Activated naive CD4-positive, alpha-beta T cell treated with anti-CD3 and anti-CD28 coated beads, Interleukin-2, amount 50 U/mL, for 24 hours (primary cell): ENCODE measurements around the gene TUBB.
"Not testable (repeated sequence)": the region's sequence is repeated elsewhere in the genome, so short reads cannot be mapped to it uniquely, and the experiment has no call there.

ENCODE experiments used
- H3K27ac Mint-ChIP-seq: one replicate; pipeline ENCODE4 v1.8.0; 2021; ENCODE audit warnings: mild to moderate bottlenecking, mixed read lengths
- H3K27me3 Mint-ChIP-seq: one replicate; pipeline ENCODE4 v1.8.0; 2021; ENCODE audit warnings: mixed read lengths
- H3K36me3 Mint-ChIP-seq: one replicate; pipeline ENCODE4 v1.8.0; 2021; ENCODE audit warnings: mixed read lengths
- H3K4me1 Mint-ChIP-seq: one replicate; pipeline ENCODE4 v1.8.0; 2021; ENCODE audit warnings: mixed read lengths
- H3K4me3 Mint-ChIP-seq: one replicate; pipeline ENCODE4 v1.8.0; 2021; ENCODE audit warnings: mild to moderate bottlenecking, mixed read lengths
- H3K9me3 Mint-ChIP-seq: one replicate; pipeline ENCODE4 v1.8.0; 2021; ENCODE audit warnings: mixed read lengths

Gene TUBB

DNA sequence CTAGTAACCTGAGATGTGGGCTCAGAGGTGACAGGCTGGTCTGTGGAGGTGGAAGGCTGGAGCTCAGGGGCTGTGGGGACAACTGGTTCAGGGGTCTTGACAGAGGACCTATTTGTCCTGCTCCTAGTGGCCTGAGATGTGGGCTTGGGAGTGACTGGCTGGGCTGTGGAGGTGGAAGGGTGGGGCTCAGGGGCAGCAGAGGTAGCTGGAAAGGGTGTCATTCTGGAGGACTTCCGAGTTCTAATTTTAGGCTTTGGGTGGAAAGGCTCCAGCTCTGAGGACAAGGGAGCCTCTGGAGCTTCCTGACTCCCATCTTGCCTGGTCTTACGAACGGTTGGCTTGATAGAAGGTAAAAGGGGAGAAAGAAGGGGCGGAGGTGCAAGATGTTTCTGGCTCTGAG, 14.5 kb upstream of the TUBB start:
- no peaks in the 10 kb centered on the region for H3K9me3 Mint-ChIP-seq
- no peak overlapping the region for H3K4me3 Mint-ChIP-seq
- H3K4me1 Mint-ChIP-seq: peaks cover 8% of the 10 kb centered on the region
- no peak overlapping the region for H3K27ac Mint-ChIP-seq
- H3K27me3 Mint-ChIP-seq: no peaks in the 10 kb centered on the region
- H3K36me3 Mint-ChIP-seq: peaks cover 13% of the 10 kb centered on the region

- no peak overlapping the region for H3K4me3 Mint-ChIP-seq
- peaks cover 17% of the 10 kb centered on the region for H3K36me3 Mint-ChIP-seq
- peaks cover 14% of the 10 kb centered on the region for H3K4me1 Mint-ChIP-seq
- no peak overlapping the region for H3K27ac Mint-ChIP-seq
- H3K27me3 Mint-ChIP-seq: no peaks in the 10 kb centered on the region
- no peaks in the 10 kb centered on the region for H3K9me3 Mint-ChIP-seq
Observed at GRCh38 chr6:30707281-30707850, 12.8 kb upstream of the TUBB start.

DNA sequence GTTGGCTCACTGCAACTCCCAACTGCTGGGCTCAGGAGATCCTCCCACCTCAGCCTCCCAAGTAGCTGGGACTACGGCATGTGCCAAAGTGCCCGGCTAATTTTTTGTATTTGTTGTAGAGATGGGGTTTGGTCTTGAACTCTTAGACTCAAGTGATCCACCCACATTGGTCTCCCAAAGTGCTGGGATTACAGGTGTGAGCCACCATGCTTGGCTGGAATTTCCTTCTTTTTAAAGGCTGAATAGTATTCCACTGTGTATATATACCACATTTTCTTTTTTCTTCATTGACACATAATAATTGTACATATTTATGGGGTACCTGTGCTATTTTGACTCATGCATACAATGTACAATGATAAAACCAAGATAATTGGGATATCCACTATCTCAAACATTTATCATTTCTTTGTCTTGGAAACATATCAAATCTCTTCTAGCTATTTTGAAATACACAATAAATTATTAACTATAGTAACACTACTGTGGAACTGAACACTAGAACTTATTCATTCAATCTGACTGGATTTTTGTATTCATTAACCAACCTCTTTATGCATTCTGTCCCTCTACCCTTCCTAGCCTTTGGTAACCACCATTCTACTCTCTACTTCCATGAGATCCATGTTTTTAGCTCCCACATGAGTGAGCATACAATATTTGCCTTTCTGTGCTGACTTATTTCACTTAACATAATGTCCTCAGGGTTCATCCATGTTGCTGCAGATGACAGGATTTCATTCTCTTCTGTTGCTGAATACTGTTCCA, 10.9 kb upstream of the TUBB start:
- H3K4me3 Mint-ChIP-seq: no peak overlapping the region
- H3K4me1 Mint-ChIP-seq: peaks cover 22% of the 10 kb centered on the region
- H3K27ac Mint-ChIP-seq: no peak overlapping the region
- H3K27me3 Mint-ChIP-seq: no peaks in the 10 kb centered on the region
- no peaks in the 10 kb centered on the region for H3K9me3 Mint-ChIP-seq
- peaks cover 24% of the 10 kb centered on the region for H3K36me3 Mint-ChIP-seq

GRCh38 chr6:30711758-30712380, 8.3 kb upstream of the TUBB start:
- H3K36me3 Mint-ChIP-seq: peaks cover 28% of the 10 kb centered on the region
- H3K4me1 Mint-ChIP-seq: peaks cover 42% of the 10 kb centered on the region
- no peaks in the 10 kb centered on the region for H3K27me3 Mint-ChIP-seq
- H3K27ac Mint-ChIP-seq: no peak overlapping the region
- no peaks in the 10 kb centered on the region for H3K9me3 Mint-ChIP-seq
- no peak overlapping the region for H3K4me3 Mint-ChIP-seq

GRCh38 chr6:30712441-30712945, 7.7 kb upstream of the TUBB start:
- Mint-ChIP-seq H3K27ac (no peak overlapping the region), H3K36me3 (peaks cover 28% of the 10 kb centered on the region), H3K4me1 (peaks cover 48% of the 10 kb centered on the region), H3K9me3 (no peaks in the 10 kb centered on the region), H3K4me3 (no peak overlapping the region), H3K27me3 (no peaks in the 10 kb centered on the region)

GRCh38 chr6:30714263-30714662, 5.9 kb upstream of the TUBB start:
- Mint-ChIP-seq H3K4me3 (no peak overlapping the region), H3K27me3 (no peaks in the 10 kb centered on the region), H3K36me3 (peaks cover 20% of the 10 kb centered on the region), H3K9me3 (no peaks in the 10 kb centered on the region), H3K27ac (no peak overlapping the region), H3K4me1 (peaks cover 50% of the 10 kb centered on the region)

DNA sequence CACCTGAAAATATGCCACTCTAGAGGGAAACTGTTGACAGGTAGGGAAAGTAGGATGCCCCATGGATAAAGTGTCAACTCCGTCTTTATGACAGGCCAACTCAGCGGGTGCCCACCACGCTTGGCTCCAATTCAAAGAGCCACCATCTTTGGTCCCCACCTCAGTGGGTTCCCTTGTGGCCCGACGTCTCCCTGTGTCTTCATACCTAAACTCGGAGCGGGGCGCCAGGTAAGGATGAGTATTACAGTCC, 3.3 kb upstream of the TUBB start:
- H3K27me3 Mint-ChIP-seq: no peaks in the 10 kb centered on the region

GRCh38 chr6:30717129-30717844, 2.9 kb upstream of the TUBB start, which contains the start of gene MDC1:
TSS of gene MDC1 (minus strand) at chr6:30717281. CDS start at chr6:30715175, 2,106 bp downstream.
- peak within 1 kb of the TSS; percentile 98 for H3K4me3 Mint-ChIP-seq
- H3K36me3 Mint-ChIP-seq: peaks cover 21% of the 10 kb centered on the region
- H3K27ac Mint-ChIP-seq: peak within 1 kb of the TSS; percentile 99
- no peaks in the 10 kb centered on the region for H3K27me3 Mint-ChIP-seq
- H3K9me3 Mint-ChIP-seq: no peaks in the 10 kb centered on the region
- H3K4me1 Mint-ChIP-seq: peaks cover 50% of the 10 kb centered on the region

More for the DNA sequence above, 3.3 kb upstream of the TUBB start:
- peak overlapping the region; percentile 99 for H3K27ac Mint-ChIP-seq
- peaks cover 22% of the 10 kb centered on the region for H3K36me3 Mint-ChIP-seq
- peaks cover 55% of the 10 kb centered on the region for H3K4me1 Mint-ChIP-seq
- H3K4me3 Mint-ChIP-seq: peak overlapping the region; percentile 98
- H3K9me3 Mint-ChIP-seq: no peaks in the 10 kb centered on the region

DNA sequence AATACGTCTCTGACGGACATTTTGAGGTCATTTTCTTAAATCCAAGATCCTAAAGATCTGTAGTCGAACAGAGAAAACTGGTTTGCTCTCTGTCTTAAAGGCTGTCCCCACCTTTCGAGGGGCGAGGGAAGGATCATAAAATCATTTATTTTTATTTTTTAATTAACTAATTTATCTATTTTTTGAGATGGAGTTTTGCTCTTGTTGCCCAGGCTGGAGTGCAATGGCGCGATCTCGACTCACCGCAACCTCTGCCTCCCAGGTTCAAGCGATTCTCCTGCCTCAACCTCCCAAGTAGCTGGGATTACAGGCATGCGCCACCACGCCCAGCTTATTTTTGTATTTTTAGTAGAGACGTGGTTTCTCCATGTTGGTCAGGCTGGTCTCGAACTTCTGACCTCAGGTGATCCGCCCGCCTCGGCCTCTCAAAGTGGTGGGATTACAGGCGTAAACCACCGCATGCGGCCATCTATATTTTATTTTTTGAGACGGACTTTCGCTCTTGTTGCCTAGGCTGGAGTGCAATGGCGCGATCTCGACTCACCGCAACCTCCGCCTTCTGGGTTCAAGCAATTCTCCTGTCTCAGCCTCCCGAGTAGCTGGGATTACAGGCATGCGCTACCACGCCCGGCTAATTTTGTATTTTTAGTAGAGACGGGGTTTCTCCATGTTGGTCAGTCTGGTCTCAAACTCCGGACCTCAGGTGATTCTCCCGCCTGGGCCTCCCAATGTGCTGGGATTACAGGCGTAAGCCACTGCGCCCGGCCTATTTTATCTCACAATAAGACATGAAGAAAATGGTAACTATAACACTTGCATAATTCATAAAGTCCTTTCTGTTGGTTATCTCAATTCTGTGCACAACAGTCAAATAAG, 2.1 kb upstream of the TUBB start:
- H3K4me3 Mint-ChIP-seq: peak overlapping the region; percentile 98
- peak overlapping the region; percentile 99 for H3K27ac Mint-ChIP-seq
- peaks cover 49% of the 10 kb centered on the region for H3K4me1 Mint-ChIP-seq
- not testable (repeated sequence) for H3K9me3 Mint-ChIP-seq, H3K27me3 Mint-ChIP-seq
- H3K36me3 Mint-ChIP-seq: peaks cover 19% of the 10 kb centered on the region

- Mint-ChIP-seq H3K27me3 (no peaks in the 10 kb centered on the region), H3K4me1 (peaks cover 60% of the 10 kb centered on the region), H3K36me3 (peaks cover 23% of the 10 kb centered on the region), H3K9me3 (no peaks in the 10 kb centered on the region), H3K27ac (peak overlapping the region; percentile 93), H3K4me3 (peak overlapping the region; percentile 98)
Observed at GRCh38 chr6:30719356-30719755, 796 bp upstream of the TUBB start.

DNA sequence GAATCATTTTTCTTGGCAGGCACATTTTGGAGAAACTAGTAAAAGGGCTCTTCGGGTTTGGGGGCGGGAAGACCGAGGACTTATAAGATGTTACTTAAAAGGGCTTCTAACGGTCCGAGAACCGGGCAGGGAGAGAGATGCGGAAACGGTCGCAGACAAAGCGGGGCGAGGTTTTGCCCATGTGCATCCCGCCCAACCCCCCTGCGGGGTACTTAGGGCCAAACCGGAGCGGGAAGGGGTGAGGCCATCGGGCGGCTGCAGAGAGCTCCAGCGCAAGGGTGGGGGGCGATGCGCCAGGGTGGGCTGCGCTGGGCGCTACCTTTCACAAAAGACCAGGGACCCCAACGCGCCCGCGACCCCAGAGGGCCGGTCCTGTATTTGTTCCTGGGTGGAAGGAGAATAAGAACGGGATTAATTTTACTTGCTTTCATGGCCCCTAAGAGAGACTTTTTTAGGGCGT, 616 bp downstream of the TUBB start:
- Mint-ChIP-seq H3K4me3 (peak overlapping the region; percentile 98), H3K27me3 (no peaks in the 10 kb centered on the region), H3K27ac (peak overlapping the region; percentile 95), H3K9me3 (no peaks in the 10 kb centered on the region), H3K36me3 (peaks cover 24% of the 10 kb centered on the region), H3K4me1 (peaks cover 60% of the 10 kb centered on the region)

- Mint-ChIP-seq H3K9me3 (no peaks in the 10 kb centered on the region), H3K4me3 (peak overlapping the region; percentile 98), H3K27ac (peak overlapping the region; percentile 95), H3K27me3 (no peaks in the 10 kb centered on the region), H3K36me3 (peaks cover 22% of the 10 kb centered on the region), H3K4me1 (peaks cover 55% of the 10 kb centered on the region)
Observed at GRCh38 chr6:30721198-30722024, 1.3 kb downstream of the TUBB start.

DNA sequence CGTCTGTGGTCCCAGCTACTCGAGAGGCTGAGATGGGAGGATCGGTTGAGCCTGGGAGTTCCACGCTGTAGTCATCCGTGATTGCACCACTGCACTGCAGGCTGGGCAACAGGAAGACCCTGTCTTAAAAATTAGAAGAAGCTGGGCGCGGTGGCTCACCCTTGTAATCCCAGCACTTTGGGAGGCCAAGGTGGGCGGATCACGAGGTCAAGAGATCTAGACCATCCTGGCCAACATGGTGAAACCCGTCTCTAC, 1.8 kb downstream of the TUBB start:
- H3K9me3 Mint-ChIP-seq, H3K27me3 Mint-ChIP-seq: not testable (repeated sequence)
- Mint-ChIP-seq H3K4me3 (peak overlapping the region; percentile 98), H3K27ac (peak overlapping the region; percentile 95), H3K4me1 (peaks cover 52% of the 10 kb centered on the region), H3K36me3 (peaks cover 21% of the 10 kb centered on the region)

DNA sequence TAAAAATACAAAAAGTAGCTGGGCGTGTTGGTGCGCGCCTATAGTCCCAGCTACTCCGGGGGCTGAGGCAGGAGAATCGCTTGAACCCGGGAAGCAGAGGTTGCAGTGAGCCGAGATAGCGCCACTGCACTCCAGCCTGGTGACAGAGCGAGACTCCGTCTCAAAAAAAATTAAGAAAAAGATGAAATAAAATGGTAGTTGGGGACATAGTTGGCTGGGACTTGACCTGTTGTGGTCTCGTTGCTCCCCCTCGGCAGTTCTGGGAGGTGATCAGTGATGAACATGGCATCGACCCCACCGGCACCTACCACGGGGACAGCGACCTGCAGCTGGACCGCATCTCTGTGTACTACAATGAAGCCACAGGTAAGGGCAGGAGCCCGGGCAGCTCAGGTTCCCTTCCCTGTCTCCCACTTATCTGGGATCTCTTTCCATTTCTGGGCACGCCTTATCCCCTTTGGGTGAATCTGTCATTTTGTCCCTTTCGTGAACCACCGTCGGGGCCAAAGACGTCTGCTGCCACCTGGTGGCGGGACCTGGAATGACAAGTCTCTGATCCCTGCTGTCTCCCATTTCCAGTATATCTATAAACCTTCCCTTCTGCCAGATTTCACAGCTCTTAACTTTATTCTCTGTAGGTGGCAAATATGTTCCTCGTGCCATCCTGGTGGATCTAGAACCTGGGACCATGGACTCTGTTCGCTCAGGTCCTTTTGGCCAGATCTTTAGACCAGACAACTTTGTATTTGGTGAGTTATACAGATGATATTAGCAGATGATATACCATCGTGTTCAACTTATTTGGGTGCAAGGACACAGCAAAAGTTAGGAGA, 2.3 kb downstream of the TUBB start:
- H3K9me3 Mint-ChIP-seq: no peaks in the 10 kb centered on the region
- H3K27ac Mint-ChIP-seq: peak overlapping the region; percentile 95
- peaks cover 19% of the 10 kb centered on the region for H3K36me3 Mint-ChIP-seq
- no peaks in the 10 kb centered on the region for H3K27me3 Mint-ChIP-seq
- H3K4me3 Mint-ChIP-seq: peak overlapping the region; percentile 98
- peaks cover 48% of the 10 kb centered on the region for H3K4me1 Mint-ChIP-seq
